Measurements from ENCODE around the gene BAX.

The BAX gene

DNA sequence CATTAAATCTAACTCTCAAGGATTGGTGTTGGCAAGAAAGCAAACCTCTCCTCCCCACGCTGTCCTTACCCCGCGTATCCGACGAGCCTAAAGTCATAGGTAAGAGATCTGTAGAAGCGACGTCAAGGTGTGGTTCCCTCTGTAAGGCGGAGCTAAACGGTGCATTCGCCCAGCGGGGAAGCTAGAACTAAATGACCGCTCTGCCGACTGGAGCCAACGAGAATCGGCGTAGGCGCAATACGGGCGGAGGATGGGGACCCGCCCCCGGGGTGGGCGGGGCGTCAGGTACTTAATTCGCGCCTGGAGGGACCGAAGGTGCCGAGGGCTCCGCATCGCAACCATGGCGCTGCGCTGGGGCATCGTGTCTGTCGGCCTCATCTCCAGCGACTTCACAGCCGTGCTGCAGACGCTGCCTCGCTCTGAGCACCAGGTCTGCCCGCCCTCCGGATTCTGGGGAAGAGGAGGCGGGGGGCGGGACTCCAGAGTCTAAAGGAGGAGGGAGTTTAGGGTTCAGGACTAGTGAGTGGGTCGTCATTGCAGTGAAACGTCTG is 21.2 kb upstream of the BAX start, which contains the start of gene DHDH:
Gene DHDH (plus strand): TSS at position 318 of the 551 bp plus-strand sequence. CDS start 23 bp downstream, at position 341.
- no peak for DNase-seq (ENCODE audit: low read depth)

DNA sequence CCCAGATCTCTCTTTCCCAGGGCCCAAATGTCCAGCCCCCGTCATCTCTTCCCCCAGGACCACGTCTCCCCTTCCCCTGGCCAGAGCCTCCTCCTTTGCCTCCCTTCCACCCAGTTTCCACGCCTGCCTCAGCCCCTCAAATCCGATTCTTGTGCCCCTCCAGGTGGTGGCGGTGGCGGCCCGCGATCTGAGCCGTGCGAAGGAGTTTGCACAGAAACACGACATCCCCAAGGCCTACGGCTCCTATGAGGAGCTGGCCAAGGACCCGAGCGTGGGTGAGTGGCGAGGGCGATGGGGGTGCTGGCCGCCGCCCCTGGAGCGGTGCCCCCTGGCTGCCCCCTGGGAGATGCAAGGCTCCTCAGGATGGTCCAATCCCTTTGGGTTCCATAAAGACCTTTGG is 19.8 kb upstream of the BAX start:
- no peak for DNase-seq (ENCODE audit: low read depth)

DNA sequence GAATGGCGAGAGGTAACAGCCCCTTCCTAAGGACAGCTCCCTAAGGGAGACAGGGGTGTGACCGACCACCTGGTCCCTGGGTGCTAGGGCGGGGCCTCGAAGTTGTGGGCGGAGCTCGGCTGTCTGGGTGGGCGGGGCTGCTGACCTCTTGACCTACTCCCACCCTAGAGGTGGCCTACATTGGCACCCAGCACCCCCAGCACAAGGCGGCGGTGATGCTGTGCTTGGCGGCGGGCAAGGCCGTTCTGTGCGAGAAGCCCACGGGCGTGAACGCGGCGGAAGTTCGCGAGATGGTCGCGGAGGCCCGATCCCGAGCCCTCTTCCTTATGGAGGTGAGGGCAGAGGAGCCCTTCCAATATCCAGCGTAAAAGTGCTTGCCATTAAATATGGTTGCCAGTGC is 18.8 kb upstream of the BAX start:
- no peak for DNase-seq (ENCODE audit: low read depth)

DNA sequence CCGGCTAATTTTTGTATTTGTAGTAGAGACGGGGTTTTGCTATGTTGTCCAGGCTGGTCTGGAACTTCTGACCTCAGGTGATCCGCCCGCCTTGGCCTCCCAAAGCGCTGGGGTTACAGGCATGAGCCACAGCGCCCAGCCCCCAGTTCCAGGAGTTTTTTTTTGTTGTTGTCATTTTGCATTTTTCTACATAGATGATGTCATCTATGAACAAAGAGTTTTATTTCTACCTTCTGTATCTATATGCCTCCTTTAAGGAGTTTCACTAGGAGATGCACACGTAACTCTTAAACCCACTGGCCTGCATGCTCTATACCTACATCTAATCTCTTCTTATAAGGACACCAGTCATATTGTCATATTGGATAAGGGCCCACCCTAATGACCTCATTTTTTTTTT is 16.4 kb upstream of the BAX start:
- DNase-seq (ENCODE audit: low read depth), result no peak

DNA sequence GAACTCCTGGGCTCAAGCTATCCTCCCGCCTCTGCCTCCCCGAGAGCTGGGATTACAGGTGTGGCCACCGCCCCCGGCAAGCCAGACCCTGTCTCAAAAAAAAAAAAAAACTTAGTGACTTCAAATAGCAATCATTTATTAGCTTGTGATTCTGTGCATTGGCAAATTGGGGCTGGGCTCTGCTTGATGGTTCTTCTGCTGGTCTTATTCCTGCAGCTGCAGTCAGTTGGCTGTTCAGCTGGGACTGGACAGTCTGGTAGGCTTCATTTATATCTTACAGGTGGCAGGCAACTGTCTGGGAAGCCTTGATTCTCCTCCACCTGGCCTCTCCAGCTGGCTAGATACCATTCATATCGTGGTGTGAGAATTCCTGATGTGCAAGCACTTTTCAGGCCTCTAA is 13.8 kb upstream of the BAX start:
- DNase-seq (ENCODE audit: low read depth), result no peak

DNA sequence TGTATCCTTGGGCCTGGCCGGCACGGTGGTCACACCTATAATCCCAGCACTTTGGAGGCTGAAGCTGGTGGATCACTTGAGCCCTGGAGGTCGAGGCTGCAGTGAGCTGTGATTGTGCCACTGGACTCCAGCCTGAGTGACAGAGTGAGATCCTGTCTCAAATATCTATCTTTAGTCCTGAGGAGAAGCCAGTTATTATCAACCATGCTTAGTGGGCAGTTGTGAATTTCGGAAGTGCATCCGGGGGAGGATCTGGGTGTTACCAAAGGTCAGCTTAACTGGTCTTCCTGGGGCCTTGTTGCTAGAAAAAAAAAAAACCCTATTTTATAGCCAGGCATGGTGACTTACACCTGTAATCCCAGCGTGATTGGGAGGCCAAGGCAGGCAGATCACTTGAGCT is 11.6 kb upstream of the BAX start:
- DNase-seq (ENCODE audit: low read depth), result no peak

DNA sequence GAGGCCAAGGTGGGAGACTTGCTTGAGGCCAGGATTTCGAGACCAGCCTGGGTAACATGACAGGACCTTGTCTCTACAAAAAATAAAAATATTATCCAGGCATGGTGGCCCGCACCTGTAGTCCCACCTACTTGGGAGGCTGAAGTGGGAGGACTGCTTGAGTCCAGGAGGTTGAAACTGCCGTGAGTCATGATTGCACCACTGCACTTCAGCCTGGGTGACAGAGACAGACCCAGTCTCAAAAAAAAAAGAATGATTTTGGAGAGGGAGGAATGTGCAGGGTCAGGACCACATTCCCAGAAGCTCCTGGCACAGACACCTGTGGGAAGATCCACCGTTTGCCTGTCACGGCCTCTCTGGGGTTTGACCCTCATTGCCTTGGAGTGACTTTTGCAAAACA is 9.3 kb upstream of the BAX start:
- no peak for DNase-seq (ENCODE audit: low read depth)

DNA sequence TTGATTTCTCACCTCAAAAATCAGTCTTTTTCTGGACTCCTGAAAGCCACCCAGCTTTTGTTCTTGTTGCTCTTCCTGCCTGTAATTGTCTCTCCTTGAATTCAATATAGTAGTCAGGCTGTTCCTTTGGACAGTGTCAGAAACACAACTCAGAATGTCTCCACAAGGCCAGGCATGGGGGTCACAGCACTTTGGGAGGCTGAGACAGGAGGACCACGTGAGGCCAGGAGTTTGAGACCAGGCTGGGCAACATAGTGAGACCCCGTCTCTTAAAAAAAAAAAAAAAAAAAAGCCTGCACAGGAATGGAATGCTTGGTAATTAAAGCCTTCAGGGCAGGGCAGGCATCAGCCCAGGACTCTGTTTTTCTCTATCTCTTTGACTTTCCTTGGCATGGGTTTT is 8.9 kb upstream of the BAX start:
- no peak for DNase-seq (ENCODE audit: low read depth)

DNA sequence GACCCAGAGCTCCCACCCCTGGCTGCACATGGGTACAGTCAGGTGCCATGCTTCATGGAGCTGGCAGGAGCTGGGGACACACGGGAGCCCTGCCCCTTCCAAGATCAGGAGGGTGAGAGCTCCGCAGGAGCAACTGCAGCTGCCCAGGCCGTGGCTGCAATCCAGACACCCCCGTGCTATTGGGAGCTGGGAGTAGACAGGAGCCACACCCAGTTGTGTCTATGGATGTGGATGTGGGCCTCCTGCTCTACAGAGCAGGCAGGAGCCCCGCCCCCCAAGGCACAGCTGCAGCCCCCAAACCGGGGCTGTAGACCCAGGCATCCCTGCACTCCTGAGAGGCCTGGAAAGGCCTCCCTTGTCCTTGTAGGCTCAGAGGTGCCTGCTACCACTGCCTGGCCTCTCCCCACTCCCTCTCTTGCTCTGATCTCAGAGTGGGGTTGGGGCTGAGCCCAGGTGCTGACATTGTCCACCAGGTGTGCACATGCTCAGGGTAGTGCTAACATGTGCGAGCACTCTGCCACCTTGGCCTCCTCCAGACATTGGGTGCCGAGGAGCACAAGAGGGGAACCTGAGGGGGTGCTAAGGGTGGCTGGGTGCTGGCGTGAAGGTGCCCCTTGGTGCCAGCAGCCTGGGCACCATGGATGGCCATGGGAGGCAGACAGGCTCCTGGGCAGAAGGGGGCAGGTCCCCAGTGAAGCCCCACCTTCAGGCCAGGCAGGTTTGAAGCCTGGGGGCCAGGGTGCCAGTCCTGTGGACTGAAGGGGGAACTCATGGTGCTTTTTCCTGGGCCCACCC is 8.0 kb upstream of the BAX start:
- no peak for DNase-seq (ENCODE audit: low read depth)

DNA sequence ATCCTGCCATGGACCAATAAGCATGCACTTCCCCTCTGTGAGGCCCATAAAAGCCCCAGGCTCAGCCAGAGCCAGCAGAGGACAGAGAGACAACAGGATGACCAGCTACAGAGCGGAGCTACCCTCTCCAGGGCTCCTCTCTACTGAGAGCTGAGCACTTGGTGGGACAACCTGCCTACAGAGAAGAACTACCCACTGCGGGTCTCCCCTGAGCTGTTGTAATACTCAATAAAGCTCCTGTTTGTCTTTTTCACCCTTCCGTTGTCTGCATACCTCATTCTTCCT is 7.5 kb upstream of the BAX start:
- no peak for DNase-seq (ENCODE audit: low read depth)

DNA sequence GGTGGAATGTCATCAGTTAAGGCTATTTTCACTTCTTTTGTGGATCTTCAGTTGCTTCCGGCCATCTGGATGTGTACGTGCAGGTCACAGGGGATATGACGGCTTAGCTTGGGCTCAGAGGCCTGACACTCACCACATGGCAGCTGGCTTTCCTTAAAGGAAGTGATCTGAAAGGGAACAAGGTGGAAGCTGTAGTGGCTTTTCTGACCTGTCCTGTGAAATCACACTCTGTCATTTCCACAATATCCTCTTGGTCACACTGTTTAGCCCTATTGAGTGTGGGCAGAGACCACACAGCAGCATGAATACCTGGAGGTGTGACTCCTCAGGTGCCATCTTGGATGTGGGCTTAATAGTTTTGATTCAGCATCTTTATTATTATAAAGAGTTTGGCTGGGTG is 4.5 kb upstream of the BAX start:
- no peak for DNase-seq (ENCODE audit: low read depth)

DNA sequence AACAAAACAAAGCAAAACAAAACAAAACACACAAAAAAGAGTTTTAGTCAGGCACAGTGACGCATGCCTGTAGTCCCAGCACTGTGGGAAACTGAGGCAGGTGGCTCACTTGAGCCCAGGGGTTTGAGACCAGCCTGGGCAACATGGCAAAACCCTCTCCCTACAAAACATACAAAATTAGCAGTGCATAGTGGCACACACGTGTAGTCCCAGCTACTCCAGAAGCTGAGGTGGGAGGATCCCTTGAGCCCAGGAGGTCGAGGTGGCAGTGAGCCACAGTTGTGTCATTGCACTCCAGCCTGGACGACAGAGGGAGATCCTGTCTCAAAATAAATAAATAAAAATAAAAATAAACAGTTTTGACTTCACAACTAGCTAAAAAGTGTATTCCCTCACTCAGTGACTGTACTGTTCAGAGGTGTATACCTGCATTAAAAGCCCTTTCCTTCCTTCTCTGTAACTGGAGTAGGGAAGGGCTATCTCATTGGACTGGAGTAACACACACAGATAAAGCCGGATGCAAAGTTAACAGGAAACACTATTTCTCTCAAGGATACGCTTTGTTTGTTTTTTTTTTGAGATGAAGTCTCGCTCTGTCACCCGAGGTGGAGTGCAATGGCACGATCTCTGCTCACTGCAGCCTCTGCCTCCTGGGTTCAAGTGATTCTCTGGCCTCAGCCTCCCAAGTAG is 3.7 kb upstream of the BAX start:
- DNase-seq (ENCODE audit: low read depth), result no peak

DNA sequence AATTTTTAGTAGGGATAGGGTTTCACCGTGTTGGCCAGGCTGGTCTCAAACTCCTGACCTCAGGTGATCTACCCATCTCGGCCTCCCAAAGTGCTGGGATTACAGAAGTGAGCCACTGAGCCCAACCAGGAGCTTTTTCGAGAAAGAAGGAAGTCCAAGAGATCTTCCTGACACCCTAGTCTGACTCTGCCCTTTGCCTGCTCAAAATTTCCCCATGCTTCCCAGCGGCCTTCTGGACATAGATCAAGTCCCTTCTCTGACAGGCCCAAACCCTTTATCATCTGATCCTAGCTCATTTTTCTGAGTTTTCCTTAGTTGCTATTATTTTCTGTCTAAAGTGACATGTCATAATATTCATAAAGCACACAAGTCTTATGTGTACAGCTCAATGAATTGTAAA is 1.5 kb upstream of the BAX start:
- DNase-seq (ENCODE audit: low read depth), result no peak

DNA sequence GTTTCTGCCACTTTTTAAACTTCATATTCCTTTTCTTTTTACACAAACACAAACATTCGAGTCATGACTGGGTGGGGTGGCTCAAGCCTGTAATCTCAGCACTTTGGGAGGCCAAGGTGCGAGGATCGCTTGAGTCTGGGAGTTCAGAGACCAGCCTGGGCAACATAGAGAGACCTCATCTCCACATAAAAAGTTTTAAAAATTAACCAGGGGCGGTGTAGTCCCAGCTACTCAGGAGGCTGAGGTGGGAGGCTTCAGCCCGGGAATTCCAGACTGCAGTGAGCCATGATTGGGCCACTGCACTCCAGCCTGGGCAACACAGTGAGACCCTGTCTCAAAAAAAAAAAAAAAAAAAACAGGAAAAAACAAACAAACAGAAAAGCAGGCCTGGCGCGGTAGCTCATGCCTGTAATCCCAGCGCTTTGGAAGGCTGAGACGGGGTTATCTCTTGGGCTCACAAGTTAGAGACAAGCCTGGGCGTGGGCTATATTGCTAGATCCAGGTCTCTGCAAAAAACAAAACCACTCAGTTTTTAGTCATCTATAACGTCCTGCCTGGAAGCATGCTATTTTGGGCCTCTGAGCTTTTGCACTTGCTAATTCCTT is 583 bp upstream of the BAX start:
- DNase-seq (ENCODE audit: low read depth), result no peak

DNA sequence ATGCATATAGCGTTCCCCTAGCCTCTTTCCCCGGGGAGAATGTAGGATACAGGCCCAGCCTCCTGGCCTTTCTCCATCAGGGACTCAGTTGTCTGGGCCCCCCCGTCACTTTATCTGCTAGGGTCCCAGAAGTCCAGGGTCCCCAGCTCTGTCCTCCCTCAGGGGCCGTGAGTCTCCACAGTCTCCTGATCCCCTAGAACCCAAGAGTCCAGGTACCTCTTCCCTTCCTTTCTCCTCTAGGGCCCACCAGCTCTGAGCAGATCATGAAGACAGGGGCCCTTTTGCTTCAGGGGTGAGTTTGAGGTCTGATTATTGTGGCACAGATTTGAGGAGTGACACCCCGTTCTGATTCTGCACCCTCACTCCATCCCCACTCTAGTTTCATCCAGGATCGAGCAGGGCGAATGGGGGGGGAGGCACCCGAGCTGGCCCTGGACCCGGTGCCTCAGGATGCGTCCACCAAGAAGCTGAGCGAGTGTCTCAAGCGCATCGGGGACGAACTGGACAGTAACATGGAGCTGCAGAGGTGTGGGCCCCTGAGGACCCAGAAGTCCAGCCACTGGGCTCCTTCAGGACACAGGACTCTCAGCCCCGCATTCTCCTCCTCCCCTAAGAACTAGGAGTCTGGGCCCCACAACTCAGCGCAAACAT is 758 bp downstream of the BAX start:
- DNase-seq (ENCODE audit: low read depth), result no peak

DNA sequence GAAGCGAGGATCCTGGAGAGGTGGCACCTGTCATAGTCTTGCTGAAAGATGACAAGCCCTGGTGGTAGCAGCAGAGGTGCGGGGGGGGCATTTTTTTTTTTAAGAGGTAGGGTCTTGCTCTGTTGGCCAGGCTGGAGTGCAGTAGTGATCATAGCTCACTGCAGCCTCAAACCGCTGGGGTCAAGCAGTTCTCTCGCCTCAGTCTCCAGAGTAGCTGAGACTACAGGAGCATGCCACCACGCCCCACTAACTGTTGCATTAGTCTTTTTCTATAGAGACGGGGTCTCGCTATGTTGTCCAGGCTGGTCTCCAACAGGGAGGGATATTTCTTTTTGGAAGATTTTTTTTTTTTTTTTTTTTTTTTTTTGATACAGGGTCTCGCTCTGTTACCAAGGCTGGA is 3.3 kb downstream of the BAX start:
- no peak for DNase-seq (ENCODE audit: low read depth)

DNA sequence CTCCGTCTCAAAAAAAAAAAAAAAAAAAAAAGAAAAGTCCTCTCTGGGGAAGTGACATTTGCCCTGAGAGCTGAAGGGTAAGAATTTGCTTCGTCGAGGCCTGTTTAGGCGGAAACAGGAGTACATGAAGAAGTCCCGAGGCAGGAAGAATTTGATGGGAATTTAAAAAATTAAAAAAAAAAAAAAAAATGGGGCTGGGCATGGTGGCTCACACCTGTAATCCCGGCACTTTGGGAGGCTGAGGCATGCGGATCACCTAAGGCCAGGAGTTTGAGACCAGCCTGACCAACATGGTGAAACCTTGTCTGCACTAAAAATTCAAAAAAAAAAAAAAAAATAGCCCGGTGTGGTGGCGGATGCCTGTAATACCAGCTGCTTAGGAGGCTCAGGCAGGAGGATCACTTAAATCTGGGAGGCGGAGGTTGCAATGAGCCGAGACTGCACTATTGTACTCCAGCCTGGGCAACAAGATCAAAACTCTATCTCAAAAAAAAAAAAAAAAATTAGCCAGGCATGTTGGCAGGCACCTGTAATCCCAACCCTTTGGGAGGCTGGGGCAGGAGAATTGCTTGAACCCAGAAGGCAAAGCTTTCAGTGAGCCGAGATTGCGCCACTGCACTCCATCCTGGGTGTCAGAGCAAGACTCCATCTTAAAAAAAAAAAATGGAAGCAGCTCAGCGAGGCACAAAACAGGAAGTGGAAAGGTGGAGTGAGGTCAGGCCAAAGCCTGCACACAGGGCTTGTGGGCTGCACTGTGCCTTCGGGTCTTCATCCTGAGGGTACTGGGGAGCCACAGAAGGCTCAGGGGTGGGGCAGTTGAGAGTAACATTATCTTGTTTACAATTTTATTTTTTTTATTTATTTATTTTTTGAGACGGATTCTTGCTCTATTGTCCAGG is 4.9 kb downstream of the BAX start:
- no peak for DNase-seq (ENCODE audit: low read depth)

DNA sequence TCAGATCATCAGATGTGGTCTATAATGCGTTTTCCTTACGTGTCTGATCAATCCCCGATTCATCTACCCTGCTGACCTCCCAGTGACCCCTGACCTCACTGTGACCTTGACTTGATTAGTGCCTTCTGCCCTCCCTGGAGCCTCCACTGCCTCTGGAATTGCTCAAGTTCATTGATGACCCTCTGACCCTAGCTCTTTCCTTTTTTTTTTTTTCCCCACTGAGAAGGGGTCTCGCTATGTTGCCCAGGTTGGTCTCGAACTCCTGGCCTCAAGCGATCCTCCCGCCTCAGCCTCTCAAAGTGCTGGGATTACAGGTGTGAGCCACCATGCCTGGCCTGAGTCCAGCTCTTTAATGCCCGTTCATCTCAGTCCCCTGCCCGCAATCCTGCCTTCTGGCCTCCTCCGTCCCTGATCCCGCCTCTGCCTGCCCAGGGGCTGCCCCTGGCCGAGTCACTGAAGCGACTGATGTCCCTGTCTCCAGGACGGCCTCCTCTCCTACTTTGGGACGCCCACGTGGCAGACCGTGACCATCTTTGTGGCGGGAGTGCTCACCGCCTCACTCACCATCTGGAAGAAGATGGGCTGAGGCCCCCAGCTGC is 6.5 kb downstream of the BAX start:
- no peak for DNase-seq (ENCODE audit: low read depth)

DNA sequence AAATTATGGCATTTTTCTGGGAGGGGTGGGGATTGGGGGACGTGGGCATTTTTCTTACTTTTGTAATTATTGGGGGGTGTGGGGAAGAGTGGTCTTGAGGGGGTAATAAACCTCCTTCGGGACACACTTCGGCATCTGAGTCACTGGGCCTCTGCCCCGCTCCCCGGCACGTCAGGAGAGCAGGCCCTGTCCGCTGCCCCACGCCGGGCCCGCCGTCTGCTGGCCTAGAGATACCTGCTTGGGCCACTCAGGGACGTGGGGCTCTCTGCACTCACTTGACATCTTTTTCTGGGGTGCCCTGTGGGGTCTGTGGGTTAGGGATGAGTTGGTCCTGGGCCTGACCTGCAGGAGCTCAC is 7.0 kb downstream of the BAX start:
- DNase-seq (ENCODE audit: low read depth), result no peak

DNA sequence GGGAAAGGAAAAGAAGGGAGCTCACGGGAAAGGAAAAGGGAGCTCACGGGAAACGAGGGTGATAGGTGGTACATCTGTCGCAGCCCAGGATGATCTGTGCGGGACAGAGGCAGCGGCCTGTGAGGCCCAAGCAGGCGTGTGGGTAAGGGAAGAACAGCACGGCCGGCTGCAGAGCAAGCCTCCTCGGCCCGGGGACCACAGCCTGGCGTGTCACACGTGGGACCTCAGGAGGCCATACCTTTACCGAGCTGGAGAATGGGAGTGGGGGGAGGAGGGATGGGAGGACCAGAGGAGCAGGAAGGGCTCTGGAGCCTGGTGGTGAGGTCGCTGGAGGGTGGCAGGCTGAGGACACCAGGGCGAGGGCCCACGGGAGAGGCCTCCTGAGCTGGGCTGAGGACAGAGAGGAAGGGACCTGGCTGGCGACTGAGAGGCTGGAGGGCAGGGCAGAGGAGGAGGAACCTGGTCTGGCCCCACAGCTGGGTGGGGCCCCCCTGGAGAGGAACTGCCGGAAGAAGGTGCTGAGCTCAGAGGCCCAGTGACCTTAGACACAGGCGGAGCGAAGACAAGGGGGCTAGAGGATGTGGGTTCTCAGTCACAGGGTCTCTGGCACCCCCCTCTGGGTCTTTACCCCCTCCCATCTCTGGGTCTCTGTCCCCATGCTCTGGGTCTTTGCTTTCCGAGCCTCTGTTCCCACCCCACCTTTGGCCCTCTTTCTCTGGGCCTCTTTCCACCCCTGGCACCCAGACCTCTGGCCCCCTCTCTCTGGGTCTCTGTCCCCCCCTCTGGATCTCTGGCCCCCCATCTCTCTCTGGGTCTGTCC is 7.6 kb downstream of the BAX start:
- no peak for DNase-seq (ENCODE audit: low read depth)

DNA sequence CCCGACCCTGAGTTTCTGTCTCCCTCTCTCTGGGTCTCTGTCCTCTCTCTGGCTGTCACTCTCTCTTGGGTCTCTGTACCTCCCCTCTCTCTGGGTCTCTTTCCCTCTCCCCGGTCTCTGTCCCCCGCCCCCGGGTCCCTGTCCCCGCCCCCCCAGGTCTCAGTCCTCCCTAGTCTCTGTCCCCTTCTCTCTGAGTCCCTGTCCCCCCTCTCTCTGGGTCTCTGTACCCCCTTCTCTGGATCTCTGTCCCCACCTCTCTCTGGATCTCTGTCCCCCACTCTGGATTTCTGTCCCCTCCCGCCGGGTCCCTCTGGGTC is 8.1 kb downstream of the BAX start:
- DNase-seq (ENCODE audit: low read depth), result no peak
